Activated CD8-positive, alpha-beta memory T cell treated with anti-CD3 and anti-CD28 coated beads, Interleukin-2, amount 10 ng/mL, durations not matched to agents 7 days and 5 days (primary cell): ENCODE results near the gene FIGNL2. TPM values are rescaled to one million over a fixed set of nuclear protein-coding genes. Genes with fewer than 3 reads are reported as not detected.

Experiments used
- ATAC-seq: fragments of 150-1000 bp; cut with Tn5 transposase; one replicate; pipeline ENCODE4 v1.10.0; 2021; ENCODE audit warnings: moderate library complexity
- CTCF ChIA-PET: fragments of 350-600 bp; sonication (Branson Sonifier 250); formaldehyde crosslinking; loops from one replicate; lab custom pipeline; 2021; ENCODE audit warnings: antibody characterized with exemption; lab: Charles Lee
- DNase-seq: peaks from one replicate; pipeline ENCODE4 v3.0.0-alpha.2; 2020
- H3K27ac Mint-ChIP-seq: one replicate; pipeline ENCODE4 v1.8.0; 2021; ENCODE audit warnings: mild to moderate bottlenecking, mixed read lengths
- H3K27me3 Mint-ChIP-seq: one replicate; pipeline ENCODE4 v1.8.0; 2021; ENCODE audit warnings: mixed read lengths
- H3K36me3 Mint-ChIP-seq: one replicate; pipeline ENCODE4 v1.8.0; 2021; ENCODE audit warnings: mild to moderate bottlenecking, mixed read lengths
- H3K4me1 Mint-ChIP-seq: one replicate; pipeline ENCODE4 v1.8.0; 2021; ENCODE audit warnings: mixed read lengths
- H3K4me3 Mint-ChIP-seq: one replicate; pipeline ENCODE4 v1.8.0; 2021; ENCODE audit warnings: mild to moderate bottlenecking, moderate library complexity, mixed read lengths
- H3K9me3 Mint-ChIP-seq: one replicate; pipeline ENCODE4 v1.8.0; 2022; ENCODE audit warnings: low read depth, mixed read lengths
- total RNA-seq, 2 experiments: library from RNA; stranded (reverse); gene quantifications; one replicate each; pipeline ENCODE4 v1.2.3, GENCODE V29; 2021

Gene FIGNL2, protein sequence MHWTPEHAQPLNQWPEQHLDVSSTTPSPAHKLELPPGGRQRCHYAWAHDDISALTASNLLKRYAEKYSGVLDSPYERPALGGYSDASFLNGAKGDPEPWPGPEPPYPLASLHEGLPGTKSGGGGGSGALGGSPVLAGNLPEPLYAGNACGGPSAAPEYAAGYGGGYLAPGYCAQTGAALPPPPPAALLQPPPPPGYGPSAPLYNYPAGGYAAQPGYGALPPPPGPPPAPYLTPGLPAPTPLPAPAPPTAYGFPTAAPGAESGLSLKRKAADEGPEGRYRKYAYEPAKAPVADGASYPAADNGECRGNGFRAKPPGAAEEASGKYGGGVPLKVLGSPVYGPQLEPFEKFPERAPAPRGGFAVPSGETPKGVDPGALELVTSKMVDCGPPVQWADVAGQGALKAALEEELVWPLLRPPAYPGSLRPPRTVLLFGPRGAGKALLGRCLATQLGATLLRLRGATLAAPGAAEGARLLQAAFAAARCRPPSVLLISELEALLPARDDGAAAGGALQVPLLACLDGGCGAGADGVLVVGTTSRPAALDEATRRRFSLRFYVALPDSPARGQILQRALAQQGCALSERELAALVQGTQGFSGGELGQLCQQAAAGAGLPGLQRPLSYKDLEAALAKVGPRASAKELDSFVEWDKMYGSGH
- total RNA-seq: under 1 TPM; 0.40 to 0.73 TPM

- H3K36me3 Mint-ChIP-seq: no peaks in the 10 kb centered on the region
- DNase-seq: no peak
- CTCF ChIA-PET: no interaction called here
- H3K9me3 Mint-ChIP-seq: no peaks in the 10 kb centered on the region
- no peak for ATAC-seq
- H3K4me1 Mint-ChIP-seq: peaks cover 12% of the 10 kb centered on the region
- H3K4me3 Mint-ChIP-seq: no peak within 1 kb of the TSS
- H3K27me3 Mint-ChIP-seq: peaks cover 73% of the 10 kb centered on the region
- no peak within 1 kb of the TSS for H3K27ac Mint-ChIP-seq
Measured at GRCh38 chr12:51848326-51848727, at the start of gene FIGNL2. Gene FIGNL2, minus strand, starts transcription at chr12:51848718. Its CDS starts 26,305 bp downstream, at chr12:51822413.

GRCh38 chr12:51897181-51897580, 48.7 kb upstream of the FIGNL2 start:
- ATAC-seq (no peak), DNase-seq (no peak)
- Mint-ChIP-seq H3K27me3 (peaks cover 10% of the 10 kb centered on the region), H3K4me1 (no peaks in the 10 kb centered on the region), H3K4me3 (no peak overlapping the region), H3K9me3 (no peaks in the 10 kb centered on the region), H3K27ac (no peak overlapping the region), H3K36me3 (no peaks in the 10 kb centered on the region)
- CTCF ChIA-PET: no interaction called here

GRCh38 chr12:51896236-51896635, 47.7 kb upstream of the FIGNL2 start:
- CTCF ChIA-PET: interaction anchor here (1.1 kb wide), 1 partner anchor 75 kb away, joined by 3 read pairs; no protein-coding TSS in a partner anchor
- Mint-ChIP-seq H3K4me1 (no peaks in the 10 kb centered on the region), H3K27me3 (peaks cover 7% of the 10 kb centered on the region), H3K4me3 (no peak overlapping the region), H3K27ac (no peak overlapping the region), H3K9me3 (no peaks in the 10 kb centered on the region), H3K36me3 (no peaks in the 10 kb centered on the region)
- ATAC-seq (no peak), DNase-seq (no peak)

- CTCF ChIA-PET: interaction anchor here (0.7 to 1.1 kb wide), 3 partner anchors 76 to 129 kb away, joined by 3 read pairs; no protein-coding TSS in a partner anchor
- DNase-seq (no peak), ATAC-seq (no peak)
- no peak overlapping the region for H3K4me3 Mint-ChIP-seq
- no peaks in the 10 kb centered on the region for H3K4me1 Mint-ChIP-seq
- H3K9me3 Mint-ChIP-seq: no peaks in the 10 kb centered on the region
- H3K36me3 Mint-ChIP-seq: no peaks in the 10 kb centered on the region
- H3K27me3 Mint-ChIP-seq: peaks cover 7% of the 10 kb centered on the region
- no peak overlapping the region for H3K27ac Mint-ChIP-seq
Measured at GRCh38 chr12:51895378-51896135, 47.0 kb upstream of the FIGNL2 start.

DNA sequence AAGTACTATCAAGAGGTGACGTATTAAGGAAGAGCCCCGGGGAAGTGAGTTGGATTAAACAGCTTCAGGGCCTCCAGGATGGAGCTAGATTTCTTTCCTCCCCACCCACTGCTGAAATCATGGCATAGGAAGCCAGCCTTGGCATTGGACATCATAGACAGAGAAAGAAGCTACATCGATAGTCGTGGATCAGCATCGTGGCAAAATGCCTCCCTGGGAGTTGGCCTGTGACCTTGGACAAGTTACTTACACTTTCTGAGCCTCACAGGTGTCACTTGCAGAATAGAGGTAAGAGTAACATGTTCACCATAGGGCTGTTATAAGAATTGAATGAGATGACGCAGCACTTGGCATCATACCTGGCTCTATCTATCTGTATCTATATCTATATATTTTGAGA, 45.3 kb upstream of the FIGNL2 start:
- H3K9me3 Mint-ChIP-seq: no peaks in the 10 kb centered on the region
- H3K27ac Mint-ChIP-seq: no peak overlapping the region
- H3K27me3 Mint-ChIP-seq: peaks cover 7% of the 10 kb centered on the region
- H3K4me1 Mint-ChIP-seq: no peaks in the 10 kb centered on the region
- no peak overlapping the region for H3K4me3 Mint-ChIP-seq
- H3K36me3 Mint-ChIP-seq: no peaks in the 10 kb centered on the region
- no peak for DNase-seq
- no peak for ATAC-seq
- CTCF ChIA-PET: interaction anchor here (0.9 to 1.7 kb wide), 4 partner anchors 33 to 131 kb away, joined by 3 to 4 read pairs (median 3); no protein-coding TSS in a partner anchor

GRCh38 chr12:51891843-51892242, 43.3 kb upstream of the FIGNL2 start:
- DNase-seq (no peak), ATAC-seq (no peak)
- Mint-ChIP-seq H3K4me1 (peaks cover 1% of the 10 kb centered on the region), H3K4me3 (no peak overlapping the region), H3K9me3 (no peaks in the 10 kb centered on the region), H3K27me3 (peaks cover 7% of the 10 kb centered on the region), H3K27ac (no peak overlapping the region), H3K36me3 (no peaks in the 10 kb centered on the region)
- CTCF ChIA-PET: interaction anchor here (1.3 to 1.7 kb wide), 3 partner anchors 66 to 133 kb away, joined by 3 to 5 read pairs (median 4); no protein-coding TSS in a partner anchor

- CTCF ChIA-PET: interaction anchor here (1.0 to 2.5 kb wide), 4 partner anchors 32 to 132 kb away, joined by 3 to 6 read pairs (median 4); no protein-coding TSS in a partner anchor
- Mint-ChIP-seq H3K27me3 (peaks cover 7% of the 10 kb centered on the region), H3K4me1 (peaks cover 9% of the 10 kb centered on the region), H3K9me3 (no peaks in the 10 kb centered on the region), H3K27ac (no peak overlapping the region), H3K36me3 (no peaks in the 10 kb centered on the region), H3K4me3 (no peak overlapping the region)
- ATAC-seq (no peak), DNase-seq (no peak)
Measured at GRCh38 chr12:51890511-51891171, 42.1 kb upstream of the FIGNL2 start.

GRCh38 chr12:51890133-51890464, 41.6 kb upstream of the FIGNL2 start:
- no peak for ATAC-seq
- H3K27ac Mint-ChIP-seq: no peak overlapping the region
- DNase-seq: no peak
- H3K9me3 Mint-ChIP-seq: no peaks in the 10 kb centered on the region
- peaks cover 7% of the 10 kb centered on the region for H3K27me3 Mint-ChIP-seq
- no peak overlapping the region for H3K4me3 Mint-ChIP-seq
- H3K4me1 Mint-ChIP-seq: peaks cover 11% of the 10 kb centered on the region
- H3K36me3 Mint-ChIP-seq: peaks cover 2% of the 10 kb centered on the region
- CTCF ChIA-PET: interaction anchor here (1.0 to 2.5 kb wide), 4 partner anchors 15 to 136 kb away, joined by 3 to 6 read pairs (median 5); no protein-coding TSS in a partner anchor

DNA sequence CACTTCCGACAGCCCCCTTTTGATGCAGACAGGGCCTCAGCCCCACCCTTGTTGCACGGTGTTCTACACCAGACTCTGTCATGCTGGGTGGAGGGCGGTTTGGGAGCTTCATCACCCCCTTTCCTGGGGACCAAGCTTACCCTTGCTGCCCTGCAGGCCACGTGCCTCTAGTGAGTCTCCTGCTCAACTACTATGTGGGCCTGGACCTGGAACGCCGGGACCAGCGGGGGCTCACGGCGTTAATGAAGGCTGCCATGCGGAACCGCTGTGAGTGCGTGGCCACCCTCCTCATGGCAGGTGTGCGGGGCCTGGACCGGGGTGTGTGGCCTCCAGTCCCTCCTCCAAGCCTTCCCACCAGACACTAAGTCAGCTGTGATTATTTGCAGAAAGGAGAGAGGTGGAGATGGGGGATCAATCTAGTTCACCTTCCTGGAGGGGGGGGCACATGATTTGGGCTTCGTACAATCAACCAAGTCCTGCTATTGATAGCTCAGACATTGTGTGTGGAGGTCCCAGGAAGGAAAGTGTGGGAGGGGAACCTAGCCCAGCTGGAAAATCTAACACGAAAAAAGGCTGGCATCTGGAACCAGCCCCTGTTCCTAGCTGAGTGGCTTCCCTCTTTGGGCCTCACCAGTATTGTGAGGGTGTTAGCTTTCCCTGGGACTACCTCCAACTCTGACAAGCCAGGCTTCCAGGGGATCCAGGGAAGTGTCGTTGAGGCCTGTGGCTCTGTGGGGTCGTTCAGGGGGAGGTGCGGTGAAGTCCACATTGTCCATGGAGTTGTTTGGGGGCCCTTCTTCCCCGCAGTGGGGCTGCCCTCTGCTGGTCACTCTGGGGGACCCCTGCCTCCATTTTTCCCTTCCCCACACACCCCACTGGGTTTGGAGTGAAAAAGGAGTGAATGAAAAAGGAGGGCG, 41.0 kb upstream of the FIGNL2 start:
- Mint-ChIP-seq H3K27me3 (peaks cover 7% of the 10 kb centered on the region), H3K27ac (no peak overlapping the region), H3K36me3 (peaks cover 2% of the 10 kb centered on the region), H3K9me3 (no peaks in the 10 kb centered on the region), H3K4me1 (peaks cover 11% of the 10 kb centered on the region), H3K4me3 (no peak overlapping the region)
- CTCF ChIA-PET: interaction anchor here (1.0 to 2.5 kb wide), 4 partner anchors 14 to 136 kb away, joined by 3 to 6 read pairs (median 5); no protein-coding TSS in a partner anchor
- no peak for ATAC-seq
- DNase-seq: no peak

DNA sequence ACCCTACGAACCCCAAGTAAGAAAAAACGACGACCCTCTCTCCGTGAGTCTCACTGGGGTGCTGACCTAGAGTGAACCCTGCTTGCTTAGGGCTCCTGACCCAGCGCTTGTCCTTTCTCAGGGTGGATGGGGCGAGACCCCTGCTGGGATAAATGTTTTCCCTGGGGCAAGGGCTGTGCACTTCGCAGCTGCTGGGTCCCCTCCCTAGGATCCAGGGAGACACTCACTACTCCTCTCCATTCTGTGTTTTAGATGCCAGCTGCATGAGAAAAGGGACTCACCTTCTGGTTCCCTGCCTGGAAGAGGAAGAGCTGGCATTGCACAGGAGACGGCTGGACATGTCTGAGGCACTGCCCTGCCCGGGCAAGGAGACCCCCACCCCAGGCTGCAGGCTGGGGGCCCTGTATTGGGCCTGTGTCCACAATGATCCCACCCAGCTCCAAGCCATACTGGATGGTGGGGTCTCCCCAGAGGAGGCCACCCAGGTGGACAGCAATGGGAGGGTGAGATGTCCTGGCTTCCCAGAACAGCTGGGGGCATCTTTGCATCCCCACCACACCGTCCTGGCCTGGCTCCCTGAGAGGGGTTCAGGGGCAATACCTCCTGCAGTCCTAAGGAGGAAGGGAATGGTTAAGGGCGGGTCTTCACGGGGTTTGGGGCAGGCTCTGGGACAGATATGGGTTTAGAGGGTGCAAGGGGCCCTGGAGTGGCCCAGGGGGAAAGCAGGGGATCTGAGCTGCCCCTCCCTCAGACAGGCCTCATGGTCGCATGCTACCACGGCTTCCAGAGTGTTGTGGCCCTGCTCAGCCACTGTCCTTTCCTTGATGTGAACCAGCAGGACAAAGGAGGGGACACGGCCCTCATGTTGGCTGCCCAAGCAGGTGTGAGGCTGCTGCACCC, 40.0 kb upstream of the FIGNL2 start:
- Mint-ChIP-seq H3K36me3 (peaks cover 2% of the 10 kb centered on the region), H3K9me3 (no peaks in the 10 kb centered on the region), H3K27ac (no peak overlapping the region), H3K4me3 (no peak overlapping the region), H3K4me1 (peaks cover 11% of the 10 kb centered on the region), H3K27me3 (peaks cover 7% of the 10 kb centered on the region)
- ATAC-seq (no peak), DNase-seq (no peak)
- CTCF ChIA-PET: interaction anchor here (0.7 to 2.5 kb wide), 6 partner anchors 13 to 137 kb away, joined by 3 to 6 read pairs (median 4); no protein-coding TSS in a partner anchor
